SK-N-SH (cell line): ENCODE results near the gene ZNF236.

Experiments used
- CHD2 ChIP-seq: fragments of 150-350 bp; IDR thresholded peaks from 2 replicates; pipeline ENCODE4 v1.6.1; 2018; ENCODE audit warnings: low read length; ENCODE audit not compliant: partially characterized antibody
- CTCF ChIP-seq: fragments of 200-600 bp; sonication (generic); IDR thresholded peaks from 2 replicates; pipeline ENCODE4 v1.6.1; 2017; ENCODE audit warnings: antibody characterized with exemption, mild to moderate bottlenecking, moderate library complexity
- ELF1 ChIP-seq: IDR thresholded peaks from 2 replicates; pipeline ENCODE4 v1.4.0; 2012
- EZH2phosphoT487 ChIP-seq: fragments of 200-600 bp; sonication (generic); IDR thresholded peaks from 2 replicates; pipeline ENCODE4 v1.6.1; 2017; ENCODE audit warnings: low read depth, mixed run types, mild to moderate bottlenecking, antibody characterized with exemption, moderate library complexity, borderline replicate concordance
- FOSL2 ChIP-seq: IDR thresholded peaks from 2 replicates; pipeline ENCODE4 v1.4.0; 2012; ENCODE audit warnings: low read depth, mild to moderate bottlenecking, moderate library complexity, borderline replicate concordance
- GABPA ChIP-seq: IDR thresholded peaks from 2 replicates; pipeline ENCODE4 v1.4.0; 2012; ENCODE audit warnings: low read depth, mild to moderate bottlenecking
- IRF3 ChIP-seq: fragments of 150-350 bp; IDR thresholded peaks from 2 replicates; pipeline ENCODE4 v1.6.1; 2016; ENCODE audit warnings: mild to moderate bottlenecking, low read depth, low read length
- JUND ChIP-seq: IDR thresholded peaks from 2 replicates; pipeline ENCODE4 v1.4.0; 2012
- MEF2A ChIP-seq: IDR thresholded peaks from 2 replicates; pipeline ENCODE4 v1.4.0; 2012; ENCODE audit warnings: low read depth, borderline replicate concordance
- POLR2AphosphoS5 ChIP-seq: IDR thresholded peaks from 2 replicates; pipeline ENCODE4 v1.6.1; 2012; ENCODE audit warnings: low read depth, low read length
- RXRA ChIP-seq: IDR thresholded peaks from 2 replicates; pipeline ENCODE4 v1.4.0; 2012; ENCODE audit warnings: low read depth, mild to moderate bottlenecking, borderline replicate concordance
- TAF1 ChIP-seq: IDR thresholded peaks from 2 replicates; pipeline ENCODE4 v1.6.1; 2012; ENCODE audit warnings: low read depth, mild to moderate bottlenecking, low read length, moderate library complexity, borderline replicate concordance
- TCF12 ChIP-seq: IDR thresholded peaks from 2 replicates; pipeline ENCODE4 v1.4.0; 2012
- TEAD4 ChIP-seq: IDR thresholded peaks from 2 replicates; pipeline ENCODE4 v1.4.0; 2012; ENCODE audit warnings: mild to moderate bottlenecking, borderline replicate concordance; ENCODE audit not compliant: insufficient read depth

DNA sequence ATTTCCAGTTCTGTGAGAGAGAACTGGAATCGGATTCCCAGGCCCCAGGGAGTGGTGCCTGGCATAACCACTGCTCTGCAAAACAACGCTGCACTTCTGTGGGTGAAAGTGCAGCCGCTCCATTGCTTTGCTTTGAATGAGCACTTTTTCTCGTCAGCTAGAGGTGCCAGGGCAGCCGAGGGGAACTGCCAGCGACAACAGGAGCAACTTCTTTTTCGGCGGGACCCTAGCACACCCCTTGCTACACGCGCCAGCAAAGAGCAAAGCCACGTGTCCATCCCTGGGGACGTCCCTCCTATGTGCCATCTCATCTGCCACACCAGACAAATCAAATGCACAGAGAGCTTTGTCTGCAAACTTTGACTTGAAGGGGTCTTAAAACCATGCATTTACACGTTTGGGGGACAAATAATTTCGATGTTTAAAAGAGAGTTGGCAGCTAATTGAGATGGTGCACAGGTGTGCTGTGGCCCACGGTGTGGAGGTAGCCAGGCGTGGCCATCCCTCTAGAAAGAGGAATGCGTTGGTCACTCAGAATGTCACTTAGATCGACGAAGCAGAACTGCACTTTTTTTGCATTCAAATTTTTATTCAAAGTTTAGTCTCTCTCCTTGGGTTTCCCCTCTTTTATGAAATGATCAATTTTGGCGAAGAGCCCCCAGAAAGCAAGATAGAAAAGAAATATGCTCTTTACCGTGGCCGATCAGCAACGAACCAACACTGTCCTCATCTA lies 158.5 kb downstream of the ZNF236 start:
- TF ChIP-seq CTCF (no peak), POLR2AphosphoS5 (no peak), RXRA (no peak), FOSL2 (no peak), CHD2 (no peak), JUND (no peak), ELF1 (no peak), GABPA (no peak), IRF3 (no peak), EZH2phosphoT487 (no peak), TAF1 (no peak), TEAD4 (no peak), TCF12 (no peak), MEF2A (no peak)
